ENCODE results near the gene ETAA1.

ETAA1 gene

DNA sequence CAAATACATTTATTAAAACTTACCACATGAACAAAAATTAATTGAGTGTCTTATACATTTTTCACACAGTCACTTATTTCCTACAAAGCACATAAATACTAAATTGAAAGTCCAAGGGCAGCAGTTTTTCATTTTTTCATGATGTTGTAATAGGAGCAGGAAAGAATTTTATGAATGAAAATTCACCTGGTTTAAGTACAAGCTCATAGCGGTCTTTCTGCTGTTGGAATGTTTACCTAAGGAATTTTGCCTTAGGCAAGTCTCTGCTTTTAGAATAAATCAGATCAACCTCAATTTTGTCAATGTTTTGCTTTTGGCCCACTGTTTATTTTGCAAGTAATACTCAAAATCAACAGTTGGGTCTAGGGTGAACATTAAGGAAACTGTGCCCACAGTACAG is 40.0 kb downstream of the ETAA1 start:
- DNase-seq (ENCODE audit: low spot score): no peak

GRCh38 chr2:67438337-67438736 is 41.2 kb downstream of the ETAA1 start:
- DNase-seq (ENCODE audit: low spot score): no peak

DNA sequence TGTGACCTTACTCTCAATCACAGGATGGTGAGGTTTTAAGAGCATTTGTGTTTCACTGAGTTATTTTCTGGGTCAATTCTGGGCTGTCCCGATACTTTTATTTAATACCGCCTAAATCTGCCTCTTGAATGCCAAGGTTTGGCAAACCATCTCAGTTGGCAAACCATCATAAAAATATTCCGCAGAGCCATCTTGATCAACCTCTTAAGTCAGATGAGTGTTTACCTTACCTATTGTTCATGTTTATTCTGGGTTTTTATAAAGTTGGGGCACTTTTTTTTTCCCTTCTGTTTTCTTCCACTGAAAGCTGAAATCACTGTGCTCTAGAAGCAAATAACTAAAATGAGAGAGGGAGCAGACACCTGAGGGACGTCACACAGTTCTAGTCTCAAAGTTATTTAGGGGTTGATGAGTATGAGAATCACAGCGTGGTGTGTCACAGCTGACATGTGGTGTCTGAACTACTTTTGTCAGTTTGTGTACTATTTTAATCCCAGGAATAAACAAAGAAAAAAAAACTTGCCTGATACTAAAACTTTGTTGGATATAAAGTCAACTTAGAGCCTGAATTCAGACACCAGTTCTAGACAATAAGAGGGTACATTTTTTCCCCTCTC is 48.6 kb downstream of the ETAA1 start:
- no peak for DNase-seq (ENCODE audit: low spot score)

DNA sequence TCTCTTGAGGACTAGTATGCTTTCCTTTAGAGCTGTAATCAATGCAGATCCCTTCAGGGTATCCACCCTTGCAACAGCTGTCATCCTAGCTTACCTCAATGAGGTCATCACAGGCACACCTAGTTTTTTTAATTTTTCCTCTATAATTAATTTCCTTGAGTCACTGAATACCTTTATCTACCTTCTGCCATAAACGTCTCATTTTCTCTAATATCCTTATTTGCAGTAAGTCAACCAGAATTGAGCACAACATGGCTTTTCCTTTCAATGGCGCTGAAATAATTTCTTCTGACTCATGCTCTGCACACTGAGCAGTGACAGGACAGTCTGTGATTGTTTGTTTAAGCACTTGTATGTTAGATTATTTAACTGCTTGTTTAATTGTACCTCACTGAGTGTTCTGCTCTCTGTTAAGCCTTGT is 49.4 kb downstream of the ETAA1 start:
- no peak for DNase-seq (ENCODE audit: low spot score)

- DNase-seq (ENCODE audit: low spot score): no peak
These were observed 51.5 kb downstream of the ETAA1 start for GRCh38 chr2:67448648-67449047.

- no peak for DNase-seq (ENCODE audit: low spot score)
These were observed 54.1 kb downstream of the ETAA1 start for GRCh38 chr2:67451086-67451832.

DNA sequence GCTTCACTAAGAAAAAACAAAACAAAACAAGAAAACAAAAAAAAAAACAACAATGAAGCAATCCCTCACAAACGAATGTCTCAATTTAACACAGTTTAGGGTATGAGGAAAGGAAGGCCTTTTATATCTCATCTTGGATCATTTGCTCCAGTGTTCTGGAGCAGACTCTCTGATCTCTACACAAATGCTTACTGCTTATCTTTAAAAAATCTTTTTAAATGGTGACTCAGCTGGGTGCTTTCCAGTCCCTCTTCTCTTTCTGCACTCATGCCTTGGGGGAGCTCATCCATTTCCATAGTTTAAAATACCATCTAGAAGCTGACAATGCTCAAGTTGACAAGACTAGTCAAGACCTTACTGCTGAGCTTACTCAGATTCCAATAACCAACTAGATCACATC is 56.2 kb downstream of the ETAA1 start:
- DNase-seq (ENCODE audit: low spot score): no peak

GRCh38 chr2:67455219-67456142 is 58.3 kb downstream of the ETAA1 start:
- no peak for DNase-seq (ENCODE audit: low spot score)

- DNase-seq (ENCODE audit: low spot score): no peak
These were observed 59.3 kb downstream of the ETAA1 start for GRCh38 chr2:67456428-67456827.

- no peak for DNase-seq (ENCODE audit: low spot score)
These were observed 60.6 kb downstream of the ETAA1 start for GRCh38 chr2:67457699-67458098.

DNA sequence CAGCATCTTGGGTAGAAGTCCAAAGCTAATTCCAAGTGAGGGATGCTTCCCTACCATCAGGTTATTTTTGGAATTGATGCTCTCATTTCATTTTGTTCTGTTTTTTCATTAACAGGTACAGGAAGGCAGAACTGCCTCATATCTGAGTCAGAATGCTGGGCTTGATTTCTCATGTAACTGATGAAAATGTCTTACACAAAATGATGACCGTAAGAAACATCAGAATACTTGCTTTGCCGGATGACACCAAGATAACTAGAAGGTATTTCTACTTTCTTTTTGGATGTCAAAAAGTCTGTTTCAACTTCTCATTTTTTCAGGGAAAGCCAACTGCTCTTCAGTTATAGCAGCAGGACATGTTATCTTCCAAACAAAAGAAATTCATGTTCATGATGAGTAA is 62.6 kb downstream of the ETAA1 start:
- DNase-seq (ENCODE audit: low spot score): no peak
